Left lobe of liver (tissue), 2 donors: ENCODE measurements around the gene F13A1. TPM values are rescaled to one million over a fixed set of nuclear protein-coding genes. Genes with fewer than 3 reads are reported as not detected.

Experiments
- ATAC-seq: fragments of 200-7000 bp; cut with Tn5 transposase; one replicate; pipeline ENCODE4 v1.9.1; 2020; ENCODE audit warnings: mild to moderate bottlenecking, moderate library complexity
- DNase-seq: peaks from one replicate; pipeline ENCODE4 v3.0.0-alpha.2; 2020; ENCODE audit warnings: low spot score
- total RNA-seq: library from RNA; stranded (reverse); gene quantifications from one replicate; pipeline ENCODE4 v1.2.1, GENCODE V29; 2021
- donor health status: DM: no; HTN: no; CAD: no; lungs with moderate emphysema.
- donor health status: DM: no; HTN: yes; CAD: no.

The F13A1 gene
- 1.1 TPM for total RNA-seq

GRCh38 chr6:6319952-6320811, at the start of gene F13A1:
Gene F13A1, minus strand, starts transcription at chr6:6320662. Its CDS starts 1,998 bp downstream, at chr6:6318664.
- DNase-seq (no peak), ATAC-seq (peak; percentile 31)

GRCh38 chr6:6368684-6369052, 48.2 kb upstream of the F13A1 start:
- DNase-seq: no peak
- ATAC-seq: no peak

DNA sequence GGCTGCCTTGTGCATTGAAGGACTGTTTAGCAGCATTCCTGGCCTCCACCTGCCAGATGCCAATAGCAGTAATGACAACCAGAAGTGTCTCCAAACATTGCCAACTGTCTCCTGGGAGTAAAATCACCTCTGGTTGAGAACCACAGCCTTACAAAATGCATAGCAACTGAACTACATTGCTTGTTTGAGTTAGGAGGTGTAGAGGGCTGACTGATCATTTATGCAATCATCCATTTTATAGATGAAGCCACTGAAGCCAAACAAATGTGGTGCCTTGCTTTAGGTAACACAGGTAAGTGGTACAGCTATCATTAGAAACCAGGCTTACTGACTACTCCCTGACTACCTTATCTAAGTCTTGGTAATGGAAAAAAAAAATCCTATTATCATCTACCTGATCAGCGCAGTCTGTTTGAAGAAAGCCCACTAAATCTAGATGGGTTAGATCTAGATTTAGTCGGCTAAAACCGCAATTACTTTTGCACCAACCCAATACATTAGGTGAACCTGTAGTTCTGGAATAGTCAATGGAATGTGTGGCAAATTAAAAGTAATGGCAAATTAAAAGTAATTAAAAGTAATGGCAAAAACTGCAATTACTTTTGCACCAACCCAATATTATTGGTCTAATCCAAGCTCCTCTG, 47.7 kb upstream of the F13A1 start:
- ATAC-seq (no peak), DNase-seq (no peak)

- no peak for ATAC-seq
- DNase-seq: no peak
These were observed 46.3 kb upstream of the F13A1 start for GRCh38 chr6:6366803-6367202.

- no peak for ATAC-seq
- DNase-seq: no peak
These were observed 44.8 kb upstream of the F13A1 start for GRCh38 chr6:6365242-6365641.

GRCh38 chr6:6362056-6362840, 41.8 kb upstream of the F13A1 start:
- ATAC-seq: no peak

GRCh38 chr6:6357530-6357929, 37.1 kb upstream of the F13A1 start:
- DNase-seq (no peak), ATAC-seq (no peak)

More at GRCh38 chr6:6362056-6362840, 41.8 kb upstream of the F13A1 start:
- DNase-seq: no peak

DNA sequence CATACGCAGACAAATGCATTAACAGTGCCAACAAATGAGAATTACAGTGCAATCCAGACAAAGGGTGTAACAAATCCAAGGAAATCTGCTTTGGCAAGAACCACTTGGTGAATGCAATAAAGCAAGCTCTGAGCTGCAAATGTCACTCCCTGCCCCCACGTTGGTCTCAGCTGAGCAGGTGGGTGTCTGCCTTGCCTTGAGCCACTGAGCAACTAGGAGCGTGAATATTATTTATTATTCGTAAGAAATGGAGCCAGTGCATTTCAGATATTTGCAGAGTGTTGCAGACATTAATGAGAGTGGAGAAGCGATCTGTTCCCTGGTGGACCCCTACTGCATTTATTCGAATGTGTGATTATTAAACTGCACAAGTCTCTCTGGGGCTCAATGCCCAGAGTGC, 36.6 kb upstream of the F13A1 start:
- DNase-seq (no peak), ATAC-seq (no peak)

DNA sequence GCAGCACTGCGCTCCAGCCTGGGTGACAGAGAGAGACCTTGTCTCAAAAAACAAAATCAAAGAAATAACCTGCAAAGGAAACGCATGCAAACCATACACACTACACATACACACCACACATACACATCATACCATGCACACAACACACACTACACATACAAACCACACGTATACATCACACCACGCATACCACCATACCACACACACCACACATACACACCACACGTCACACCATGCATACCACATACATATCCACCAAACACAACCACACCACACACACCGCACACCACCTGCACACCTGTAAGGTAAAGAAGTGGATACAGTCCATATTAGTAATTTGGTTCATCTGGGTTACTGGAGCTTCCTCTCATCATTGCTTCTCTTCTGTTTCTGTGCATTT, 32.3 kb upstream of the F13A1 start:
- no peak for DNase-seq
- no peak for ATAC-seq

- no peak for ATAC-seq
- DNase-seq: no peak
These were observed 31.1 kb upstream of the F13A1 start for GRCh38 chr6:6351511-6352025.

DNA sequence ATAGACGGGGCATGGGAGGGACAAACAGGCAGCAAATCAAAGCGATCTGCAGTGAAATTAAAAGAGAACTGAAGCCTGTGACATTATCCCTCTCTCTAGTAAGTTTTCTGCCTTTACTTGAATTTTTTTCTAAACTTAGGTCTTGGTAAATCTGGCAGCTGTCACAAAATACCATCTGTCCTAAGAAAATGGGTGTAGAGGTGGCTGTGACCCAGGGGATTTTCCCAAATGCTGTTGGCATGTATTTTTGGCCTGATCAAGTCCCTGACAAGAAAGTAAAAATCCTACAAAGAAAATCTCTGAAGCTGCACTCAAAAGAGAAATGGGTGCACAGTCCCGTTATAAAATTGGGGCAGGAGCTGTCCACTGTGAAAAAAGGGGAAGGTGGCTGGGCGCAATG, 30.2 kb upstream of the F13A1 start:
- DNase-seq (no peak), ATAC-seq (no peak)

DNA sequence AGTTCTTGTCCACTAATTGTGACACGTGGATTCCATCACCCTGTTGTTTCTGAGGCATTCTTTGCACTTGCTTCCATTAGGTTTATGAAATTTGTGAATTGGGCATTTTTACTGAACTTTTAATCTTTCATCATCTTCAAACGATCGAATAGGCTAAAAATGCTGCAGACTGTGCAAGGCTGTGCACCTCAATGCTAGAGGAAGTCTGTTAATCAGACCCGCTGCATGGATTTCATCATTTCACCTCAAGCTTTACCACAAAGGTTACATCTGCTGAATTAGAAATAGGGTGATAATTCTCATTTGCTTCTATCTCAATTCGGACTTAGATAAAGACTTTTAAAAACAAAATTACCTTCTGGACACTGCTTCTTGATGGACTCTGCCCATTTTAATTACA, 27.8 kb upstream of the F13A1 start:
- ATAC-seq: no peak

GRCh38 chr6:6346427-6347023, 26.1 kb upstream of the F13A1 start:
- no peak for DNase-seq
- no peak for ATAC-seq

More for the DNA sequence above, 27.8 kb upstream of the F13A1 start:
- DNase-seq: no peak

DNA sequence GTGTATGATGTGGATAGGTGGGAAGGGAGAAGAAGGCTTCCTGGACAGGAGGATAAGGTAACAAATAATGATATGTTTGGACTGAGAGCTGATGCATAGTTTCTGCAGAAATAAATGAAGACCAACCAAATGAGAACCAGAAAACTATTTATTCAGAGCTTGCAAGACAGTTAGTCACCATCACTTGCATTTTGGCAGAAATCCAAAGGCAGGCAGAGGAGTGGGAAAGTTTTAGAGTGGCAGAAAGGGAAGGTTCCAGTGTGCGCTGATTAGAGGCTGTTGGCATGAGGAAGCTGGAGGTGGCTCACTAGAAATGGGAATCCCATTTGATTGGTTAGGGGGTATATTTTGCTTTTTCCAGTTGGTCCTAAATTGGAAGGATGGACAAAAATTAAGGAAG, 13.0 kb upstream of the F13A1 start:
- ATAC-seq (no peak), DNase-seq (no peak)

DNA sequence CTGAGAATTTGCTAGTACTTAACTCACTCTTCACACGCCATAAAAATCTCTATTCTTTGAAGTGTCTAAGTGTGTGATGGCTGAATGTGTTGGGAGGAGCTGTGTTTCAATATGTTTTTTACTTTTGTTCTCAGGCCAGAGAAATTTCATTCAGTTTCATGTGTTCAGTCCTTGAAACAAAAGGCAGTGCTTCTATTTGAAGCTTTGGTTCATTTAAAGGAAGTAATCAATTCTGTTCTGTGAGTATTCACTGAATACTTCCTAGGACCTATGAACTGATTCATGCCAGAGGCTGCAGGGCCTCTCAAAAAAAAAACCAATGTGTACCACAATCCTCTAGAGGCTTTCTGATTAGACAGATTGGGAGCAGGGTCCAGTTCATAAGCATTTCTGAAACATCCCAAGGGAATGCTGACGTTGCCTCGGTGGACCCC, 12.4 kb upstream of the F13A1 start:
- no peak for ATAC-seq
- DNase-seq: no peak

GRCh38 chr6:6331946-6332601, 11.6 kb upstream of the F13A1 start:
- DNase-seq (no peak), ATAC-seq (no peak)

DNA sequence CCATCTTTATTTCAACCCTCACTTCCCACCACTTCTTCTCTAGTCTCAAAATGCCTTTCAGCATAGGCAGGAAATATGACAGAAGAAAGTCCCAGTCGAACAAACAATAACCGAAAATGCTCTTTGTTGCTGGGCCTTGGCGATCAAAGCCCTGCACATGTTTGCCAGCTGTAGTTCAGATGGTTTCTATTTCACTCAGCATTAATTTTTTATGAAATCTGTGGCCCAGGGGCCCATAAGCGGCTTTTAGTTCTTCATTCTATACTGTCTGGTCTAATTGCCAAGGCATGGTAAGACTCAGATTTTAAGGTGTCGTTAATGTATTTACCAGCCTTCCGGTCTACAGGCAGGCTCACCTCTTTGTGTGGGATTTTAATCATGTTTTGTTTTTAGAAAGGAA, 10.9 kb upstream of the F13A1 start:
- DNase-seq (no peak), ATAC-seq (no peak)

- ATAC-seq (no peak), DNase-seq (no peak)
These were observed 9.9 kb upstream of the F13A1 start for GRCh38 chr6:6330407-6330806.

GRCh38 chr6:6328451-6328850, 8.0 kb upstream of the F13A1 start:
- DNase-seq: no peak
- ATAC-seq: no peak

DNA sequence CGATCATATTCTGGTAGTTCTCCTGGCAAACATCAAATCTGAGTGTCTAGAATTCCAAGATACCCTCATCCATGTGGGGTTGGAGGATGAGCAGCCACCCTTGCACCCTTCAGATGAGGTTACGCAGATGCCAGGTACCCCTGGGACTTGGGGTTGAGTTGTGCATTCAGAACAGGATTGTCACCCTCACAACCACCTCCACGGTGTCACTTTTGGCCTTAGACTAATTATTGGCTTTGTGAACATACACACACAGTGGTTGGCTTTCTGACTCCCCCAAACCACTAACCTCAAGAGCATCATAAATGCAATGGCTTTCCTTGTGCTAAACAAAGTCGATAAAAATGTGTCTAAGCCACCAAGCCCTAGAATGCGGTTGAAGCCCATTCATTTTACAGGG, 2.9 kb upstream of the F13A1 start:
- no peak for ATAC-seq
- DNase-seq: no peak
